GM12864 (cell line): ENCODE results near the gene CALCR.

ENCODE experiments used
- DNase-seq: peaks from one replicate; pipeline ENCODE4 v3.0.0-alpha.2; 2011; ENCODE audit warnings: low read depth
- H3K4me3 ChIP-seq: 2 replicates; pipeline ENCODE4 v1.5.1; 2011; ENCODE audit warnings: mild to moderate bottlenecking, low read depth, low read length, control low read depth
- TF ChIP-seq, protein P1 (sequence below): IDR thresholded peaks from 2 replicates; pipeline ENCODE4 v1.5.1; 2011; ENCODE audit warnings: low read depth, mild to moderate bottlenecking, moderate library complexity, low read length, control low read depth, inconsistent platforms; ENCODE audit errors: missing control alignments

Gene CALCR

DNA sequence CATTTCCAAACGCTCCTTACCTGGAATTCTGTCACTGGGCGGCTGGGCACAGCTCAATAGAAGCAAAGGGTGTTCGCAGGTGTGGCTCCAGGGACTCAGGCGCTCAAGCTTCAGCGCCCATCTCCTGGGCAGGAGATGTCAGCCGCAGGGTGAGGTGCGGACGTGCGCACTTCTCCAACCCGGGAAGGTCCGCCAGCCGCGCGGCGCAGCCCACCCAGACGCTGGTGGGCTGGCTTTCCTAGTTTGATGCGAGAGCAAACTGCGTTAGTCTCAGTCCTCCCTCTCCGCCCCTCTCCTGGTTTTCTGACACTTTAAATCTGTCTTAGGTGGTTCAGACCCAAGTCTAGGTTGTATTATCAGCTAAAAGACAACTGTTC is 267 bp downstream of the CALCR start:
- TF ChIP-seq, protein P1, sequence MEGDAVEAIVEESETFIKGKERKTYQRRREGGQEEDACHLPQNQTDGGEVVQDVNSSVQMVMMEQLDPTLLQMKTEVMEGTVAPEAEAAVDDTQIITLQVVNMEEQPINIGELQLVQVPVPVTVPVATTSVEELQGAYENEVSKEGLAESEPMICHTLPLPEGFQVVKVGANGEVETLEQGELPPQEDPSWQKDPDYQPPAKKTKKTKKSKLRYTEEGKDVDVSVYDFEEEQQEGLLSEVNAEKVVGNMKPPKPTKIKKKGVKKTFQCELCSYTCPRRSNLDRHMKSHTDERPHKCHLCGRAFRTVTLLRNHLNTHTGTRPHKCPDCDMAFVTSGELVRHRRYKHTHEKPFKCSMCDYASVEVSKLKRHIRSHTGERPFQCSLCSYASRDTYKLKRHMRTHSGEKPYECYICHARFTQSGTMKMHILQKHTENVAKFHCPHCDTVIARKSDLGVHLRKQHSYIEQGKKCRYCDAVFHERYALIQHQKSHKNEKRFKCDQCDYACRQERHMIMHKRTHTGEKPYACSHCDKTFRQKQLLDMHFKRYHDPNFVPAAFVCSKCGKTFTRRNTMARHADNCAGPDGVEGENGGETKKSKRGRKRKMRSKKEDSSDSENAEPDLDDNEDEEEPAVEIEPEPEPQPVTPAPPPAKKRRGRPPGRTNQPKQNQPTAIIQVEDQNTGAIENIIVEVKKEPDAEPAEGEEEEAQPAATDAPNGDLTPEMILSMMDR, result no peak
- H3K4me3 ChIP-seq, result no peak overlapping the region
- no peak for DNase-seq

DNA sequence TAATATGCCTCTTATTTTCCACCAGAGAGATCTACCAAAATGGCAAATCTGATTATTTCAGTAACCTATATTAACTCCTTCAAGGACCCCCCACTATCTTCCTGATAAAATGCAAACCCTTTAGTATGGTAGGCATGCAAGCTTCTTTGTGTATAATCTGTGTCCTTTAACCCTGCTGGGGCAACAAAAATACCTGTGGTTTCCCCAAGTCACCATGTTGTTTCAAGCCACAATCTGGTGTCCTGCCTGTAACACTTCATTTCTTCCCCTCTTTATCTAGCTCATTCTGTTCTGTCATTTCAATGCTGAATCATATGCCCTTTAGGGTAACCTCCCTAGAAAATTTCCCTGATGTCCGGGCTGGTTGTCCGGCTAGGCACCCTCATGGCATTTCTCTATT is 5.3 kb downstream of the CALCR start:
- H3K4me3 ChIP-seq, result no peak overlapping the region
- no peak for DNase-seq
- TF ChIP-seq, protein P1, result no peak

DNA sequence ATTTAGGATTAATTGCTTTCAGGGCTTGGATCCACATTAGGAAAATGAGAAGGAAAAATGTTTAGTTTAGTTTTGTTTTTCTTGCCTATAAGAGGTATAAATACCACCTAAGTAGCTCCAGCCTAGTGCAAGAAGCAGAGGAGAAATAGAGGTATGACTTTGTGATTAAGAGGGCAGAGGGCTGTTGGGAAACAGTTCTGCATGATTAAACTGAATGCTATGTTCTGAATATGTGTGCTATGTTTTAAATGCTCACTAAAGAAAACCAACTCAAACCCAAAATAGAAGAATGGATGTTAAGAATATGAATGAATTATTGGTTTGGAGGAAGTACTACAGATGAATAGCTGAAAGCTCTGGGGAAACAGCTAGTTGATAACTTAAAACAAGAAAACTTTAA is 7.6 kb downstream of the CALCR start:
- H3K4me3 ChIP-seq, result no peak overlapping the region
- no peak for DNase-seq
- TF ChIP-seq, protein P1, result no peak

DNA sequence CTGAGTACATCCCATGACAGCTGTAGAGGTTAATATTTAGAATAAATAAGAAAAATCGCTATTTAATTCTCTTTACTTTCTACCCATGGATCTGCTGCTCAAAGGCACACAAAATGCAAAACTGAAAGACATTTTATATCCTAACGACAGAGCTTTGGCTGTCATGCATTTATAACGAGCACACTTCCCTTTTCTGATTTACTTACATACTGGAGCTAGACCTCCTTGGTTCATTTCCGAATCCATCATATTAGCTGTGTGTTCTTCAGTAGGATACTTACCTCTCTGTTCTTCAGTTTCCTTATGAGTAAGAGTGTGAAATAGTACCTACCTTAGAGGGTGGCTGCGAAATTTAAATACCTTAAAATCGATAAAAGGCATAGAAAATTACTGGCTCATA is 10.9 kb downstream of the CALCR start:
- DNase-seq, result no peak
- TF ChIP-seq, protein P1, result no peak
- no peak overlapping the region for H3K4me3 ChIP-seq

DNA sequence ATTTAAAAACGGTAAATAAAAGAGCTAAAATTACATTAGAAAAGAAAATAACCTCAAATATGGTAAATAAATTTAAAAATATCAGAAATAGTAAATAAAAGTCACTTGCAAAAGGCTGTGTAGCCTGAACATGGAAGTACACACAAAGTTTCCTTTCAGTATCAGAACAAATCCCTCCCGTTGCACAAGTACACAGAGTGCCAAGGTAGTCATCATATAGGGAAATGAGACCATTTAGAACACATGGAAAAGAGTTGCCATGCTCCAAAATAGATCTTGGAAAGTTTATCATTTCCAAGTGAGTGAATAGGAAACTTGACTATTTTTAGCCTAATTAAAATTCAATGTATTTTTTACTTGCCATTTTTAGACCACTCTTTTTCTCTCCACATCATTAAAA is 11.6 kb downstream of the CALCR start:
- H3K4me3 ChIP-seq, result no peak overlapping the region
- TF ChIP-seq, protein P1, result no peak
- no peak for DNase-seq

DNA sequence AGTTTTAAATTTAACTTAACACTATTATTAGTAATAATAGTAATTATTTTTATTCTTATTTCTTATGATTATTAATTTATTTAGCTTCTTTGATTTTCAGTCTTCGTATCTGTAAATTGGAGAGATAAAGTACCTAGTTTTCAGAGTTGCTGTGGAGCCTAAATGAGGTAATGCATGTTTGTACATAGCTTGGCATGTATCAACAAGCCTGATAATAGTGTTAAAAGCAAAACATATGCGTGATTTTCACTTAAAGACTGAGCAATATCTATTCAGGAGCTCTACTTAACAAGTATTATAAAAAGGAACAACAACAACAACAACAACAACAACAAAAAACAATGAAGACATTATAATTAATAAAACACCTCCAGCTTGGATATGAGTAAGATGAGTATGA is 12.4 kb downstream of the CALCR start:
- no peak overlapping the region for H3K4me3 ChIP-seq
- TF ChIP-seq, protein P1, result no peak
- no peak for DNase-seq

DNA sequence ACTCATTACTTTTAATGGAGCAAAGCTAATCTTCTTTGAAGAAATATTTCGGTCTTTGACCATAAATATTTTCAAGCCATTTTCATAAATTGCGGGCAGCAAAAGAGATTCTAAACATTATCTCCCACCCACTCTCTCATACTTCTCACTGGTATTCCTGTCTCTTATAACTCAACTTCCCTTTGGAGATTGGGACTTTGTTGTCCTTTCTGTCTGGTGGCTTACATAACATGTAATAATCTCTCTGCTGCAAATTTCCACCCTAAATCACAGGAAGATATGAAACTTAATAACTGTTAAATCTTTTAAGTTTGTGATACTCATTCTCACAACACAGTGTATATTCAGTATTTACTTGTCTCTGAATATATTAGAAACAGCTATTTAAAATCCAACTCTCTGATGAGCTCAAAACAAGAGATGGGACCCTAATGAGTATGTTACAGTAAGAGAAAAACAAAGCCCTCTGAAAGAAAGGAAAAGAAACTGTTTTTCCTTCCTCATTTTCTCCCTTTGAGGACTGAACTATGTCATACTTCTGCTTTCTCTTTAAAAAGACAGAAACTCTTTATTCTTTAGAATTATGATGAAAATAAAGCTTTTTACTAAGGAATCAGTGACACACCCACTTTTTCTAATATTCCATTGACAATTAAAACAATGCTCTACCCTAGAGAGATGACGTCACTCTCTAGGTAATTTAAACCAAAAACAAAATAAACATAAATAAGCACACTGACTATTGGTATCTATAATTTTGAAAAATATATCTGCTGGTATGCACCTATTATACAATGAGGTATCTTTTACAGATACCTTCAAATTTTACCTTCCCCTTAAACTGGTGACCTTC is 14.7 kb downstream of the CALCR start:
- H3K4me3 ChIP-seq, result no peak overlapping the region
- TF ChIP-seq, protein P1, result no peak
- no peak for DNase-seq
